Activated T-cell treated with anti-CD3 and anti-CD28 coated beads, Interleukin-2, amount 50 U/mL, for 72 hours (primary cell): ENCODE data around the gene CTNNA2. TPM values are rescaled to one million over a fixed set of nuclear protein-coding genes. Genes with fewer than 3 reads are reported as not detected.

Source experiments
- ATAC-seq, 2 donors: fragments of 150-1000 bp; cut with Tn5 transposase; replicated peaks in 1 of 2; 2 replicates each; pipeline ENCODE4 v1.10.0; 2021; ENCODE audit warnings: moderate library complexity in 2 of 2, mild to moderate bottlenecking in 1 of 2
- DNase-seq, 2 donors: peaks; one replicate each; pipeline ENCODE4 v3.0.0; 2021 to 2022; ENCODE audit warnings: mixed read lengths in 1 of 2
- H3K27ac Mint-ChIP-seq: one replicate; pipeline ENCODE4 v1.8.0; 2022; ENCODE audit warnings: mild to moderate bottlenecking, moderate library complexity, mixed read lengths
- H3K27me3 Mint-ChIP-seq: one replicate; pipeline ENCODE4 v1.8.0; 2022; ENCODE audit warnings: low read depth, mixed read lengths
- H3K36me3 Mint-ChIP-seq, 2 donors: one replicate each; pipeline ENCODE4 v1.8.0; 2022; ENCODE audit warnings: mixed read lengths in 2 of 2, mild to moderate bottlenecking in 1 of 2; ENCODE audit not compliant: insufficient read depth in 2 of 2
- H3K4me1 Mint-ChIP-seq: one replicate; pipeline ENCODE4 v1.8.0; 2022; ENCODE audit warnings: low read depth, mixed read lengths
- H3K4me3 Mint-ChIP-seq, 2 donors: one replicate each; pipeline ENCODE4 v1.8.0; 2022; ENCODE audit warnings: mild to moderate bottlenecking in 2 of 2, mixed read lengths in 2 of 2, moderate library complexity in 2 of 2
- H3K9me3 Mint-ChIP-seq, 2 donors: one replicate each; pipeline ENCODE4 v1.8.0; 2022; ENCODE audit warnings: mixed read lengths in 2 of 2
- total RNA-seq, 2 donors: library from RNA; stranded (reverse); gene quantifications; one replicate each; pipeline ENCODE4 v1.2.3, GENCODE V29; 2022

Gene CTNNA2
- total RNA-seq, 2 donors from 2014 or later, result not detected

GRCh38 chr2:80461505-80462197 is 948.8 kb downstream of the CTNNA2 start:
- Mint-ChIP-seq H3K9me3 (peaks cover 9 to 15% of the 10 kb centered on the region in 2 donors), H3K27ac (no peak overlapping the region), H3K4me3 (no peak overlapping the region), H3K36me3 (no peaks in the 10 kb centered on the region), H3K4me1 (no peaks in the 10 kb centered on the region), H3K27me3 (no peaks in the 10 kb centered on the region)
- no peak for DNase-seq
- no peak for ATAC-seq

GRCh38 chr2:80462654-80463053 is 949.8 kb downstream of the CTNNA2 start:
- ATAC-seq (no peak), DNase-seq (no peak)
- Mint-ChIP-seq H3K36me3 (no peaks in the 10 kb centered on the region), H3K4me3 (no peak overlapping the region), H3K4me1 (no peaks in the 10 kb centered on the region), H3K27ac (no peak overlapping the region), H3K9me3 (peaks cover 8 to 12% of the 10 kb centered on the region in 2 donors), H3K27me3 (no peaks in the 10 kb centered on the region)

GRCh38 chr2:80464275-80464674 is 951.4 kb downstream of the CTNNA2 start:
- H3K36me3 Mint-ChIP-seq, result no peaks in the 10 kb centered on the region
- peaks cover 8 to 13% of the 10 kb centered on the region in 2 donors for H3K9me3 Mint-ChIP-seq

GRCh38 chr2:80467262-80467811 is 954.5 kb downstream of the CTNNA2 start:
- Mint-ChIP-seq H3K4me3 (no peak overlapping the region), H3K36me3 (peaks cover 0 to 2% of the 10 kb centered on the region in 2 donors), H3K9me3 (peaks cover 5 to 22% of the 10 kb centered on the region in 2 donors), H3K4me1 (no peaks in the 10 kb centered on the region), H3K27ac (no peak overlapping the region), H3K27me3 (no peaks in the 10 kb centered on the region)
- DNase-seq, result no peak
- no peak for ATAC-seq

More at GRCh38 chr2:80464275-80464674, 951.4 kb downstream of the CTNNA2 start:
- DNase-seq (no peak), ATAC-seq (no peak)
- Mint-ChIP-seq H3K27me3 (no peaks in the 10 kb centered on the region), H3K4me3 (no peak overlapping the region), H3K4me1 (no peaks in the 10 kb centered on the region), H3K27ac (no peak overlapping the region)

- Mint-ChIP-seq H3K27ac (no peak overlapping the region), H3K4me3 (no peak overlapping the region), H3K36me3 (peaks cover 0 to 2% of the 10 kb centered on the region in 2 donors), H3K27me3 (no peaks in the 10 kb centered on the region), H3K9me3 (peaks cover 2 to 16% of the 10 kb centered on the region in 2 donors), H3K4me1 (no peaks in the 10 kb centered on the region)
- ATAC-seq, result no peak
- no peak for DNase-seq
These were observed 956.6 kb downstream of the CTNNA2 start for GRCh38 chr2:80469428-80469827.

- no peaks in the 10 kb centered on the region for H3K4me1 Mint-ChIP-seq
- ATAC-seq, result no peak
These were observed 960.2 kb downstream of the CTNNA2 start for GRCh38 chr2:80473069-80473468.

GRCh38 chr2:80473796-80474195 is 960.9 kb downstream of the CTNNA2 start:
- H3K27me3 Mint-ChIP-seq, result no peaks in the 10 kb centered on the region
- no peaks in the 10 kb centered on the region for H3K4me1 Mint-ChIP-seq

More at GRCh38 chr2:80473069-80473468, 960.2 kb downstream of the CTNNA2 start:
- Mint-ChIP-seq H3K27me3 (no peaks in the 10 kb centered on the region), H3K36me3 (peaks cover 0 to 2% of the 10 kb centered on the region in 2 donors), H3K9me3 (peaks cover 0 to 14% of the 10 kb centered on the region in 2 donors), H3K27ac (no peak overlapping the region), H3K4me3 (no peak overlapping the region)
- no peak for DNase-seq

GRCh38 chr2:80475970-80476369 is 963.1 kb downstream of the CTNNA2 start:
- peaks cover 0 to 2% of the 10 kb centered on the region in 2 donors for H3K36me3 Mint-ChIP-seq
- no peak for DNase-seq

More at GRCh38 chr2:80473796-80474195, 960.9 kb downstream of the CTNNA2 start:
- no peak for ATAC-seq
- Mint-ChIP-seq H3K27ac (no peak overlapping the region), H3K36me3 (peaks cover 0 to 2% of the 10 kb centered on the region in 2 donors), H3K9me3 (peaks cover 0 to 17% of the 10 kb centered on the region in 2 donors), H3K4me3 (no peak overlapping the region)
- DNase-seq, result no peak

GRCh38 chr2:80476535-80477117 is 963.8 kb downstream of the CTNNA2 start:
- no peak overlapping the region for H3K4me3 Mint-ChIP-seq
- no peaks in the 10 kb centered on the region for H3K4me1 Mint-ChIP-seq
- no peak overlapping the region for H3K27ac Mint-ChIP-seq
- ATAC-seq (no peak), DNase-seq (no peak)
- H3K9me3 Mint-ChIP-seq, result peaks cover 0 to 6% of the 10 kb centered on the region in 2 donors
- H3K27me3 Mint-ChIP-seq, result no peaks in the 10 kb centered on the region
- H3K36me3 Mint-ChIP-seq, result no peaks in the 10 kb centered on the region

More at GRCh38 chr2:80475970-80476369, 963.1 kb downstream of the CTNNA2 start:
- Mint-ChIP-seq H3K9me3 (peaks cover 0 to 9% of the 10 kb centered on the region in 2 donors), H3K4me3 (no peak overlapping the region), H3K27me3 (no peaks in the 10 kb centered on the region), H3K4me1 (no peaks in the 10 kb centered on the region), H3K27ac (no peak overlapping the region)
- ATAC-seq, result no peak

GRCh38 chr2:80482276-80482675 is 969.4 kb downstream of the CTNNA2 start:
- no peaks in the 10 kb centered on the region for H3K27me3 Mint-ChIP-seq
- no peaks in the 10 kb centered on the region for H3K4me1 Mint-ChIP-seq
- ATAC-seq (no peak), DNase-seq (no peak)
- H3K36me3 Mint-ChIP-seq, result peaks cover 0 to 2% of the 10 kb centered on the region in 2 donors
- H3K27ac Mint-ChIP-seq, result no peak overlapping the region
- peaks cover 2 to 5% of the 10 kb centered on the region in 2 donors for H3K9me3 Mint-ChIP-seq
- H3K4me3 Mint-ChIP-seq, result no peak overlapping the region

- ATAC-seq (no peak), DNase-seq (no peak)
- Mint-ChIP-seq H3K4me3 (no peak overlapping the region), H3K36me3 (peaks cover 0 to 1% of the 10 kb centered on the region in 2 donors), H3K27ac (no peak overlapping the region), H3K27me3 (no peaks in the 10 kb centered on the region), H3K9me3 (peaks cover 6 to 7% of the 10 kb centered on the region in 2 donors), H3K4me1 (no peaks in the 10 kb centered on the region)
These were observed 976.9 kb downstream of the CTNNA2 start for GRCh38 chr2:80489717-80490116.

GRCh38 chr2:80490964-80491363 is 978.1 kb downstream of the CTNNA2 start:
- ATAC-seq, result no peak
- Mint-ChIP-seq H3K27ac (no peak overlapping the region), H3K9me3 (peaks cover 6 to 9% of the 10 kb centered on the region in 2 donors), H3K4me1 (no peaks in the 10 kb centered on the region), H3K36me3 (peaks cover 0 to 1% of the 10 kb centered on the region in 2 donors), H3K4me3 (no peak overlapping the region), H3K27me3 (no peaks in the 10 kb centered on the region)
- DNase-seq, result no peak

- H3K4me3 Mint-ChIP-seq, result no peak overlapping the region
- ATAC-seq (no peak), DNase-seq (no peak)
- H3K36me3 Mint-ChIP-seq, result peaks cover 0 to 3% of the 10 kb centered on the region in 2 donors
- H3K4me1 Mint-ChIP-seq, result no peaks in the 10 kb centered on the region
- no peaks in the 10 kb centered on the region for H3K27me3 Mint-ChIP-seq
- H3K27ac Mint-ChIP-seq, result no peak overlapping the region
- peaks cover 8 to 9% of the 10 kb centered on the region in 2 donors for H3K9me3 Mint-ChIP-seq
These were observed 983.5 kb downstream of the CTNNA2 start for GRCh38 chr2:80496346-80496745.
